Coronary artery (tissue), 2 donors: ENCODE data around the gene CRYGS.

Experiments
- DNase-seq: peaks from one replicate; pipeline ENCODE4 v3.0.0-alpha.2; 2017; ENCODE audit warnings: low spot score
- H3K27ac ChIP-seq, 2 donors: fragments of 200-600 bp; sonication (generic); one replicate each; pipeline ENCODE4 v1.5.1; 2016 to 2019
- H3K4me3 ChIP-seq: fragments of 200-600 bp; sonication (generic); 2 replicates; pipeline ENCODE4 v1.5.1; 2016; ENCODE audit warnings: mild to moderate bottlenecking, moderate library complexity
- CTCF ChIP-seq: fragments of 200-600 bp; sonication (generic); IDR thresholded peaks from one replicate; pipeline ENCODE4 v1.5.1; 2019; ENCODE audit warnings: antibody characterized with exemption

CRYGS gene

GRCh38 chr3:186525369-186526255 lies 18.6 kb downstream of the CRYGS start:
- no peak for DNase-seq
- Histone ChIP-seq H3K27ac (no peak overlapping the region), H3K4me3 (no peak overlapping the region)
- TF ChIP-seq CTCF: no peak

DNA sequence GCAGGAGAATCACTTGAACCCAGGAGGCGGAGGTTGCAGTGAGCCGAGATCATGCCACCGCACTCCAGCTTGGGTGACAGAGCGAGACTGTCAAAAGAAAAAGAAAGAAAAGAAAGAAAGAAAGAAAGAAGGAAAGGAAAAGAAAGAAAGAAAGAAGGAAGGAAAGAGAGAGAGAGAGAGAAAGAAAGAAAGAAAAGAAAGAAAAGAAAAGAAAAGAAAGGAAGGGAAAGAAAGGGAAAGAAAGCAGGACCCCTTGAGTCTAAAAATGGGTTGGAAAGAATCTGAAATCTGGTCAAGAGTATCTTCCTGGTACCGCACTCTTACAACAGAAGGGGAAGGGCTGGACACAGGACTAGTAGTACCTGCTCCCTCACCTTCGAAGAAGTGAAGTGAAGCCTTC lies 19.6 kb downstream of the CRYGS start:
- DNase-seq: no peak
- Histone ChIP-seq H3K4me3 (no peak overlapping the region), H3K27ac (no peak overlapping the region)
- no peak for TF ChIP-seq CTCF

GRCh38 chr3:186523434-186523833 lies 20.7 kb downstream of the CRYGS start:
- TF ChIP-seq CTCF: no peak
- Histone ChIP-seq H3K4me3 (no peak overlapping the region), H3K27ac (no peak overlapping the region)
- DNase-seq: no peak

- no peak for DNase-seq
- no peak for TF ChIP-seq CTCF
- Histone ChIP-seq H3K4me3 (no peak overlapping the region), H3K27ac (no peak overlapping the region)
Observed at GRCh38 chr3:186523022-186523421, 21.2 kb downstream of the CRYGS start.

- Histone ChIP-seq H3K4me3 (no peak overlapping the region), H3K27ac (no peak overlapping the region)
- TF ChIP-seq CTCF: no peak
- no peak for DNase-seq
Observed at GRCh38 chr3:186520957-186521842, 23.0 kb downstream of the CRYGS start.

GRCh38 chr3:186520431-186520830 lies 23.7 kb downstream of the CRYGS start:
- no peak for TF ChIP-seq CTCF
- DNase-seq: no peak
- Histone ChIP-seq H3K4me3 (no peak overlapping the region), H3K27ac (no peak overlapping the region)
